Thyroid gland (tissue), 4 donors: ENCODE data around the gene ITGA5.

Experiments
- CTCF ChIP-seq, 6 experiments: fragments of 200-600 bp in 3 of 6; fragments of 450-650 bp in 3 of 6; sonication (generic) in 3 of 6; IDR thresholded peaks; one replicate each; pipeline ENCODE4 v1.5.1; 2016 to 2019; ENCODE audit warnings: antibody characterized with exemption in 6 of 6, mild to moderate bottlenecking in 2 of 6, inconsistent platforms in 1 of 6, moderate library complexity in 1 of 6
- POLR2A ChIP-seq, 2 donors: fragments of 450-650 bp; IDR thresholded peaks; one replicate each; pipeline ENCODE4 v1.6.1; 2017; ENCODE audit warnings: antibody characterized with exemption in 2 of 2, mild to moderate bottlenecking in 2 of 2, moderate library complexity in 1 of 2

GRCh38 chr12:54412348-54412747, 6.7 kb downstream of the ITGA5 start:
- TF ChIP-seq POLR2A (IDR thresholded peaks at IDR 0.05) = no peak
- TF ChIP-seq CTCF (IDR thresholded peaks at IDR 0.05) = no peak
